Prostate gland (tissue), 2 donors: ENCODE data around the gene PIEZO2.

ENCODE experiments used
- POLR2A ChIP-seq: fragments of 450-650 bp; IDR thresholded peaks from one replicate; pipeline ENCODE4 v1.6.1; 2016; ENCODE audit warnings: antibody characterized with exemption, mild to moderate bottlenecking
- POLR2AphosphoS5 ChIP-seq: sonication (generic); formaldehyde crosslinking; IDR thresholded peaks from one replicate; pipeline ENCODE4 v1.6.1; 2017; ENCODE audit warnings: antibody characterized with exemption
- TF ChIP-seq, protein P1 (sequence below), 4 experiments: fragments of 200-600 bp in 2 of 4; fragments of 450-650 bp in 2 of 4; sonication (generic) in 2 of 4; IDR thresholded peaks; 1 replicate in 3 of 4; 2 replicates in 1 of 4; pipeline ENCODE4 v1.5.1; 2016 to 2019; ENCODE audit warnings: antibody characterized with exemption in 4 of 4, mild to moderate bottlenecking in 2 of 4, moderate library complexity in 2 of 4

GRCh38 chr18:10804126-10804525 lies 345.2 kb downstream of the PIEZO2 start:
- TF ChIP-seq, protein P1, sequence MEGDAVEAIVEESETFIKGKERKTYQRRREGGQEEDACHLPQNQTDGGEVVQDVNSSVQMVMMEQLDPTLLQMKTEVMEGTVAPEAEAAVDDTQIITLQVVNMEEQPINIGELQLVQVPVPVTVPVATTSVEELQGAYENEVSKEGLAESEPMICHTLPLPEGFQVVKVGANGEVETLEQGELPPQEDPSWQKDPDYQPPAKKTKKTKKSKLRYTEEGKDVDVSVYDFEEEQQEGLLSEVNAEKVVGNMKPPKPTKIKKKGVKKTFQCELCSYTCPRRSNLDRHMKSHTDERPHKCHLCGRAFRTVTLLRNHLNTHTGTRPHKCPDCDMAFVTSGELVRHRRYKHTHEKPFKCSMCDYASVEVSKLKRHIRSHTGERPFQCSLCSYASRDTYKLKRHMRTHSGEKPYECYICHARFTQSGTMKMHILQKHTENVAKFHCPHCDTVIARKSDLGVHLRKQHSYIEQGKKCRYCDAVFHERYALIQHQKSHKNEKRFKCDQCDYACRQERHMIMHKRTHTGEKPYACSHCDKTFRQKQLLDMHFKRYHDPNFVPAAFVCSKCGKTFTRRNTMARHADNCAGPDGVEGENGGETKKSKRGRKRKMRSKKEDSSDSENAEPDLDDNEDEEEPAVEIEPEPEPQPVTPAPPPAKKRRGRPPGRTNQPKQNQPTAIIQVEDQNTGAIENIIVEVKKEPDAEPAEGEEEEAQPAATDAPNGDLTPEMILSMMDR (IDR thresholded peaks at IDR 0.05), result no peak
- no peak for TF ChIP-seq POLR2A
- no peak for TF ChIP-seq POLR2AphosphoS5
